CD8-positive, alpha-beta memory T cell (primary cell): ENCODE results near the gene GLDC. TPM values are rescaled to one million over a fixed set of nuclear protein-coding genes. Genes with fewer than 3 reads are reported as not detected.

ENCODE experiments used
- CTCF ChIA-PET: fragments of 350-600 bp; sonication (Branson Sonifier 250); formaldehyde crosslinking; loops from one replicate; lab custom pipeline; 2021; ENCODE audit warnings: antibody characterized with exemption; lab: Charles Lee
- POLR2A ChIA-PET: fragments of 350-600 bp; sonication (Branson Sonifier 250); formaldehyde crosslinking; loops from one replicate; lab custom pipeline; 2021; ENCODE audit warnings: antibody characterized with exemption; lab: Charles Lee
- DNase-seq, 5 donors: peaks; one replicate each; pipeline versions ENCODE4 v3.0.0 to v3.0.0-alpha.2; 2020 to 2022; ENCODE audit warnings: mixed read lengths in 1 of 5
- H3K27ac ChIP-seq: one replicate; pipeline ENCODE4 v1.7.0; 2013; ENCODE audit warnings: low read depth, mild to moderate bottlenecking, low read length, moderate library complexity
- H3K27me3 ChIP-seq: 2 replicates; pipeline ENCODE4 v1.7.0; 2013; ENCODE audit warnings: low read length, mild to moderate bottlenecking; ENCODE audit not compliant: insufficient read depth, poor library complexity, severe bottlenecking
- H3K36me3 ChIP-seq: 2 replicates; pipeline ENCODE4 v1.7.0; 2013; ENCODE audit warnings: mild to moderate bottlenecking, low read length, moderate library complexity; ENCODE audit not compliant: insufficient read depth
- H3K4me1 ChIP-seq: 2 replicates; pipeline ENCODE4 v1.7.0; 2013; ENCODE audit warnings: mild to moderate bottlenecking, low read length, moderate library complexity; ENCODE audit not compliant: insufficient read depth
- H3K4me3 ChIP-seq: 2 replicates; pipeline ENCODE4 v1.7.0; 2013; ENCODE audit warnings: mild to moderate bottlenecking, low read length
- H3K9me3 ChIP-seq: 2 replicates; pipeline ENCODE4 v1.7.0; 2013; ENCODE audit warnings: mild to moderate bottlenecking, low read length
- H3K27ac Mint-ChIP-seq, 8 donors: one replicate each; pipeline ENCODE4 v1.8.0; 2020 to 2021; ENCODE audit warnings: mixed read lengths in 8 of 8, mild to moderate bottlenecking in 6 of 8, inconsistent platforms in 3 of 8, moderate library complexity in 3 of 8
- H3K27me3 Mint-ChIP-seq, 2 donors: one replicate each; pipeline ENCODE4 v1.8.0; 2020 to 2021; ENCODE audit warnings: mixed read lengths in 2 of 2, mild to moderate bottlenecking in 1 of 2, moderate library complexity in 1 of 2
- H3K36me3 Mint-ChIP-seq, 3 donors: one replicate each; pipeline ENCODE4 v1.8.0; 2020 to 2021; ENCODE audit warnings: mixed read lengths in 3 of 3, inconsistent platforms in 1 of 3, mild to moderate bottlenecking in 1 of 3
- H3K4me1 Mint-ChIP-seq, 3 donors: one replicate each; pipeline ENCODE4 v1.8.0; 2020 to 2021; ENCODE audit warnings: mixed read lengths in 3 of 3, inconsistent platforms in 1 of 3, mild to moderate bottlenecking in 1 of 3
- H3K4me3 Mint-ChIP-seq, 7 donors: one replicate each; pipeline ENCODE4 v1.8.0; 2020 to 2021; ENCODE audit warnings: mixed read lengths in 7 of 7, mild to moderate bottlenecking in 6 of 7, moderate library complexity in 4 of 7, inconsistent platforms in 2 of 7
- H3K9me3 Mint-ChIP-seq, 5 donors: one replicate each; pipeline ENCODE4 v1.8.0; 2020 to 2022; ENCODE audit warnings: mixed read lengths in 5 of 5, mild to moderate bottlenecking in 3 of 5, moderate library complexity in 2 of 5, inconsistent platforms in 1 of 5
- polyA plus RNA-seq: library from polyadenylated mRNA; unstranded; fragments of 300-500 nt; fragmentation: Illumina TruSeq; gene quantifications from one replicate; pipeline ENCODE4 v1.2.3, GENCODE V29; 2021
- total RNA-seq, 2 experiments: library from RNA; stranded (reverse); gene quantifications; one replicate each; pipeline ENCODE4 v1.2.3, GENCODE V29; 2021

Gene GLDC
- total and polyA plus RNA-seq, 3 experiments from 2014 or later = 0.58 to 3.8 (median 3.1) TPM

- Mint-ChIP-seq H3K27me3 (peaks cover 2 to 44% of the 10 kb centered on the region in 2 donors), H3K4me1 (no peaks in the 10 kb centered on the region), H3K9me3 (no peaks in the 10 kb centered on the region), H3K36me3 (no peaks in the 10 kb centered on the region), H3K27ac (no peak overlapping the region), H3K4me3 (no peak overlapping the region)
- CTCF ChIA-PET = interaction anchor here (0.8 to 1.2 kb wide), 3 partner anchors 10 to 223 kb away, joined by 3 to 6 read pairs (median 3); no protein-coding TSS in a partner anchor
- Histone ChIP-seq H3K4me1 (no peaks in the 10 kb centered on the region), H3K27me3 (no peaks in the 10 kb centered on the region), H3K4me3 (no peak overlapping the region), H3K27ac (no peak overlapping the region), H3K9me3 (no peaks in the 10 kb centered on the region), H3K36me3 (no peaks in the 10 kb centered on the region)
- POLR2A ChIA-PET = no interaction called here
- DNase-seq = no peak
These were observed 70.0 kb downstream of the GLDC start for GRCh38 chr9:6575324-6576034.

- H3K4me1 ChIP-seq = no peaks in the 10 kb centered on the region
- H3K4me3 Mint-ChIP-seq = no peak overlapping the region
- H3K27me3 ChIP-seq = no peaks in the 10 kb centered on the region
- H3K27ac ChIP-seq = no peak overlapping the region
- ChIA-PET POLR2A (no interaction called here), CTCF (interaction anchor here (1.5 to 4.1 kb wide), 3 partner anchors 8 to 212 kb away, joined by 4 to 64 read pairs (median 4); no protein-coding TSS in a partner anchor)
- peaks cover 0 to 6% of the 10 kb centered on the region in 2 donors for H3K27me3 Mint-ChIP-seq
- no peaks in the 10 kb centered on the region for H3K36me3 ChIP-seq
- no peaks in the 10 kb centered on the region for H3K36me3 Mint-ChIP-seq
- H3K9me3 Mint-ChIP-seq = no peaks in the 10 kb centered on the region
- DNase-seq = no peak
- H3K4me3 ChIP-seq = no peak overlapping the region
- no peak overlapping the region for H3K27ac Mint-ChIP-seq
- H3K4me1 Mint-ChIP-seq = no peaks in the 10 kb centered on the region
- no peaks in the 10 kb centered on the region for H3K9me3 ChIP-seq
These were observed 78.4 kb downstream of the GLDC start for GRCh38 chr9:6567140-6567591.

GRCh38 chr9:6566409-6567139 is 79.0 kb downstream of the GLDC start:
- Histone ChIP-seq H3K36me3 (no peaks in the 10 kb centered on the region), H3K9me3 (no peaks in the 10 kb centered on the region), H3K27me3 (no peaks in the 10 kb centered on the region), H3K27ac (no peak overlapping the region), H3K4me3 (no peak overlapping the region), H3K4me1 (no peaks in the 10 kb centered on the region)
- Mint-ChIP-seq H3K4me1 (no peaks in the 10 kb centered on the region), H3K4me3 (no peak overlapping the region), H3K27ac (no peak overlapping the region), H3K9me3 (no peaks in the 10 kb centered on the region), H3K27me3 (peaks cover 0 to 4% of the 10 kb centered on the region in 2 donors), H3K36me3 (no peaks in the 10 kb centered on the region)
- DNase-seq = no peak
- POLR2A ChIA-PET = no interaction called here
- CTCF ChIA-PET = interaction anchor here (1.5 to 4.1 kb wide), 2 partner anchors 7 to 212 kb away, joined by 4 to 64 read pairs; no protein-coding TSS in a partner anchor

GRCh38 chr9:6565312-6565711 is 80.2 kb downstream of the GLDC start:
- no peaks in the 10 kb centered on the region for H3K4me1 Mint-ChIP-seq
- peak overlapping the region in 2 of 8 donors; percentile 20 to 21 for H3K27ac Mint-ChIP-seq
- Histone ChIP-seq H3K9me3 (no peaks in the 10 kb centered on the region), H3K36me3 (no peaks in the 10 kb centered on the region), H3K27me3 (no peaks in the 10 kb centered on the region), H3K4me3 (no peak overlapping the region), H3K27ac (no peak overlapping the region), H3K4me1 (no peaks in the 10 kb centered on the region)
- no peaks in the 10 kb centered on the region for H3K9me3 Mint-ChIP-seq
- ChIA-PET CTCF (interaction anchor here (0.9 kb wide), 1 partner anchor 210 kb away, joined by 6 read pairs; no protein-coding TSS in a partner anchor), POLR2A (no interaction called here)
- no peaks in the 10 kb centered on the region for H3K36me3 Mint-ChIP-seq
- no peaks in the 10 kb centered on the region for H3K27me3 Mint-ChIP-seq
- peak overlapping the region in 1 of 7 donors; percentile 11 for H3K4me3 Mint-ChIP-seq
- no peak for DNase-seq

GRCh38 chr9:6564868-6565267 is 80.7 kb downstream of the GLDC start:
- Histone ChIP-seq H3K36me3 (no peaks in the 10 kb centered on the region), H3K27me3 (no peaks in the 10 kb centered on the region), H3K27ac (no peak overlapping the region), H3K4me1 (no peaks in the 10 kb centered on the region), H3K4me3 (no peak overlapping the region), H3K9me3 (no peaks in the 10 kb centered on the region)
- Mint-ChIP-seq H3K27me3 (no peaks in the 10 kb centered on the region), H3K4me1 (no peaks in the 10 kb centered on the region), H3K36me3 (no peaks in the 10 kb centered on the region), H3K9me3 (no peaks in the 10 kb centered on the region), H3K4me3 (peak overlapping the region in 1 of 7 donors; percentile 11), H3K27ac (peak overlapping the region in 1 of 8 donors; percentile 20)
- ChIA-PET POLR2A (no interaction called here), CTCF (no interaction called here)
- no peak for DNase-seq

GRCh38 chr9:6564360-6564759 is 81.2 kb downstream of the GLDC start:
- POLR2A ChIA-PET = no interaction called here
- H3K4me3 Mint-ChIP-seq = no peak overlapping the region
- H3K36me3 Mint-ChIP-seq = no peaks in the 10 kb centered on the region
- Histone ChIP-seq H3K4me3 (no peak overlapping the region), H3K4me1 (no peaks in the 10 kb centered on the region), H3K27me3 (no peaks in the 10 kb centered on the region), H3K27ac (no peak overlapping the region), H3K9me3 (no peaks in the 10 kb centered on the region), H3K36me3 (no peaks in the 10 kb centered on the region)
- no peak for DNase-seq
- H3K27ac Mint-ChIP-seq = no peak overlapping the region
- no peaks in the 10 kb centered on the region for H3K9me3 Mint-ChIP-seq
- H3K4me1 Mint-ChIP-seq = no peaks in the 10 kb centered on the region
- no peaks in the 10 kb centered on the region for H3K27me3 Mint-ChIP-seq
- CTCF ChIA-PET = interaction anchor here (2.5 kb wide), 1 partner anchor 209 kb away, joined by 6 read pairs; no protein-coding TSS in a partner anchor

- Histone ChIP-seq H3K36me3 (no peaks in the 10 kb centered on the region), H3K9me3 (no peaks in the 10 kb centered on the region), H3K4me3 (no peak overlapping the region), H3K27me3 (no peaks in the 10 kb centered on the region), H3K4me1 (no peaks in the 10 kb centered on the region), H3K27ac (no peak overlapping the region)
- ChIA-PET CTCF (interaction anchor here (2.5 kb wide), 1 partner anchor 208 kb away, joined by 6 read pairs; no protein-coding TSS in a partner anchor), POLR2A (no interaction called here)
- no peaks in the 10 kb centered on the region for H3K4me1 Mint-ChIP-seq
- no peaks in the 10 kb centered on the region for H3K27me3 Mint-ChIP-seq
- H3K9me3 Mint-ChIP-seq = no peaks in the 10 kb centered on the region
- no peak overlapping the region for H3K27ac Mint-ChIP-seq
- no peaks in the 10 kb centered on the region for H3K36me3 Mint-ChIP-seq
- DNase-seq = no peak
- H3K4me3 Mint-ChIP-seq = no peak overlapping the region
These were observed 82.6 kb downstream of the GLDC start for GRCh38 chr9:6562871-6563430.
